ENCODE results near the gene BLID. TPM values are rescaled to one million over a fixed set of nuclear protein-coding genes. Genes with fewer than 3 reads are reported as not detected.

BLID gene
- total RNA-seq, 1 experiment from 2014 or later = 4.1 TPM

DNA sequence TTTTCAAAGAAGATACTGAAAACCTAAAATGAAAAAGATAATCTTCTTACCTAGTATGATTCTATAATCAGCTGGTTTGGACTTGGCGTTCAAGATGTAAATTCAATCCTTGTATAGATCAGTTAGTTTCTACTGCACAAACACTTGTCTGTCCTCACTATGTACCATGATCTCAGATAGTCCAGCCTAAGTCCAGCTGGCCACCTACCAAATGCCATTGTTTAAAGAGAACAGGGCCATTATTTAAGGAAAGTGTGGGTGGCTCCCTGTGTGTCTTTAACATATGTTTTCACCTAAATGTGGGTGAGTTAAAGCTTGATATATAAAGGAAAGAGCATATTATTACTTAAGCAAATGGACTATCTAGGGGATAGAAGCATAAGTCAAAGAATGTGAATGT lies 38.6 kb downstream of the BLID start:
- ChIA-PET CTCF (interaction anchor here (0.5 to 1.7 kb wide), 2 partner anchors 10 to 757 kb away, joined by 3 to 6 read pairs; no protein-coding TSS in a partner anchor), POLR2A (interaction anchor here (0.7 to 1.9 kb wide), 3 partner anchors 20 to 104 kb away, joined by 3 to 6 read pairs (median 4); no protein-coding TSS in a partner anchor)

DNA sequence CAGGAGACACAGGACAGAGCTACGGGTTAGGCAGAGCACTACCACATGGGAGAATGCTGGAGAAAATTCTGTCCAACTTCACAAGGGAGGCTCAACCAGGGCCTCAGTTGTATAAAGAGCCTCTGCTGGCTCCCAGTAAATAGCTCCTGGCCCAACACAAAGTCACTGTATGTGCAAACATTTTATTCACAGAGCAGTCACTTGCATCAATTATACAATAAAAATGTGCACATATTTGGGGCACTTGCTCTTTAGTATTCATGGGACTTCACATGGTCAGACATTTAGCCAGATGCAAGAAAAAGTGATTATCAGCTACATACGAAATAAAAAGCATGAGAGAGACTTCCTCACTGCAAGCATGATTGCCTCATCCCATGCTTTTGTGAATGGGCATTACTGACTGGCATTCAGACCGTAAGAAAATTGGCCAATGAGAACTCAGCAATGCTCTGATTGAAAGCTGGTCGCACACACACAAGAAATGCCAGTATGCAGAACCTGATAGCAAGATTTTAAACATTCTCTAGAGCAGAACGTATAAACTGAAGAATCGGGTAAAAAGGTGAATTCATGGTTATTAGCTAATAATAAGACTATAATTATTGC lies 39.4 kb downstream of the BLID start:
- Mint-ChIP-seq H3K4me1 (ENCODE audit: insufficient read depth, unreplicated experiment) (no peaks in the 10 kb centered on the region), H3K36me3 (ENCODE audit: insufficient read depth, unreplicated experiment) (no peaks in the 10 kb centered on the region), H3K9me3 (ENCODE audit: unreplicated experiment) (no peaks in the 10 kb centered on the region), H3K4me3 (ENCODE audit: unreplicated experiment) (no peak overlapping the region), H3K27ac (ENCODE audit: low read depth, unreplicated experiment) (no peak overlapping the region), H3K27me3 (ENCODE audit: insufficient read depth, unreplicated experiment) (no peaks in the 10 kb centered on the region)
- BruUV-seq (replicated peaks) = no TSS peak
- ChIA-PET POLR2A (interaction anchor here (0.6 to 1.9 kb wide), 6 partner anchors 9 to 405 kb away, joined by 3 to 6 read pairs (median 4); no protein-coding TSS in a partner anchor), CTCF (interaction anchor here (0.8 to 1.7 kb wide), 2 partner anchors 9 to 422 kb away, joined by 3 to 6 read pairs; no protein-coding TSS in a partner anchor)
- intact Hi-C loops (cut with micrococcal nuclease) = no loop called here
- DNase-seq (ENCODE audit: unreplicated experiment) = no peak
- TF ChIP-seq, protein P1, sequence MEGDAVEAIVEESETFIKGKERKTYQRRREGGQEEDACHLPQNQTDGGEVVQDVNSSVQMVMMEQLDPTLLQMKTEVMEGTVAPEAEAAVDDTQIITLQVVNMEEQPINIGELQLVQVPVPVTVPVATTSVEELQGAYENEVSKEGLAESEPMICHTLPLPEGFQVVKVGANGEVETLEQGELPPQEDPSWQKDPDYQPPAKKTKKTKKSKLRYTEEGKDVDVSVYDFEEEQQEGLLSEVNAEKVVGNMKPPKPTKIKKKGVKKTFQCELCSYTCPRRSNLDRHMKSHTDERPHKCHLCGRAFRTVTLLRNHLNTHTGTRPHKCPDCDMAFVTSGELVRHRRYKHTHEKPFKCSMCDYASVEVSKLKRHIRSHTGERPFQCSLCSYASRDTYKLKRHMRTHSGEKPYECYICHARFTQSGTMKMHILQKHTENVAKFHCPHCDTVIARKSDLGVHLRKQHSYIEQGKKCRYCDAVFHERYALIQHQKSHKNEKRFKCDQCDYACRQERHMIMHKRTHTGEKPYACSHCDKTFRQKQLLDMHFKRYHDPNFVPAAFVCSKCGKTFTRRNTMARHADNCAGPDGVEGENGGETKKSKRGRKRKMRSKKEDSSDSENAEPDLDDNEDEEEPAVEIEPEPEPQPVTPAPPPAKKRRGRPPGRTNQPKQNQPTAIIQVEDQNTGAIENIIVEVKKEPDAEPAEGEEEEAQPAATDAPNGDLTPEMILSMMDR (IDR thresholded peaks at IDR 0.05; ENCODE audit: unreplicated experiment) = no peak

More for the DNA sequence above, 38.6 kb downstream of the BLID start:
- Mint-ChIP-seq H3K4me3 (ENCODE audit: unreplicated experiment) (no peak overlapping the region), H3K4me1 (ENCODE audit: insufficient read depth, unreplicated experiment) (no peaks in the 10 kb centered on the region), H3K27ac (ENCODE audit: low read depth, unreplicated experiment) (no peak overlapping the region), H3K9me3 (ENCODE audit: unreplicated experiment) (no peaks in the 10 kb centered on the region), H3K36me3 (ENCODE audit: insufficient read depth, unreplicated experiment) (no peaks in the 10 kb centered on the region), H3K27me3 (ENCODE audit: insufficient read depth, unreplicated experiment) (no peaks in the 10 kb centered on the region)
- TF ChIP-seq, protein P1 (IDR thresholded peaks at IDR 0.05; ENCODE audit: unreplicated experiment) = no peak
- no peak for DNase-seq (ENCODE audit: unreplicated experiment)
- intact Hi-C loops (cut with micrococcal nuclease) = no loop called here
- BruUV-seq (replicated peaks) = no TSS peak

DNA sequence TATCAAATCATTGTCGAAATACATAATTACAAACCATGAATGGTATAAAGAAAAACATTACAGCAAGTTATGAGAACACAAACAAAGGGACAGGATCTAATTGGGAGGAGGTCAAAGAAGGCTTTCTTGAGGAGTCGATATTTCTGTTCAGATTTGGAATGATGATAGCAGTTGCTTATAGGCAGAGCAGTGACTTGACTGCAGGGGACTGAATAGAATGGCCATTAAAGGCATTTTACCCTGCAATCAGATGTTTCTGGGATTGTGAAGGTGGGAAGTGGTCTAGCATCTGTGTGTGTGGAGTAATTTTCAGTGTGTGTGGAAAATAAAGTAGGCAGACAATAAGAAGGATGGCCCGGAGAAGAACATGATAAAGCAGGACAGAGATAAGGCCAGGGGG lies 41.0 kb downstream of the BLID start:
- H3K27me3 Mint-ChIP-seq (ENCODE audit: insufficient read depth, unreplicated experiment) = no peaks in the 10 kb centered on the region
- H3K27ac Mint-ChIP-seq (ENCODE audit: low read depth, unreplicated experiment) = no peak overlapping the region
- no peak for DNase-seq (ENCODE audit: unreplicated experiment)
- peaks cover 3% of the 10 kb centered on the region for H3K4me1 Mint-ChIP-seq (ENCODE audit: insufficient read depth, unreplicated experiment)
- H3K9me3 Mint-ChIP-seq (ENCODE audit: unreplicated experiment) = no peaks in the 10 kb centered on the region
- intact Hi-C loops (cut with micrococcal nuclease) = no loop called here
- ChIA-PET CTCF (no interaction called here), POLR2A (interaction anchor here (0.7 kb wide), 1 partner anchor 8 kb away, joined by 3 read pairs; no protein-coding TSS in a partner anchor)
- no peak overlapping the region for H3K4me3 Mint-ChIP-seq (ENCODE audit: unreplicated experiment)
- no peaks in the 10 kb centered on the region for H3K36me3 Mint-ChIP-seq (ENCODE audit: insufficient read depth, unreplicated experiment)
- TF ChIP-seq, protein P1 (IDR thresholded peaks at IDR 0.05; ENCODE audit: unreplicated experiment) = no peak
- BruUV-seq (replicated peaks) = no TSS peak

DNA sequence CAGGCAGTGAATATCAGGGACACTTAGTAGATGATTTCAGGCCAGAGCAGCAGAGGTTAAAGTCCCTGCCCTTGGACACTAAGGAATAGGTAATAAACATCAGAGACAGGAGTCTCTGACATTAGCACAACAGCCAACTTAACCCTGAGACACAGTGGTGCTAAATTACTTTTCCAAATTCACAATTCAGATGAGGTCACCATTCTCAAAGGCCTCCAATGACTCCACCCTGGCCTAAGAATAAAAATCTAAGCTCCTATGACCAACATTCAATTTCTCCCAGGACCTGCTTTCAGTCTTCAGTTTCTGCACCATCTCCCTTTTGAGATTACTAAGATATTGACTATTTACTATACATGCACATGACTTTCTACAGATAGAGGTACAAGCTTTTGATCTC lies 42.0 kb downstream of the BLID start:
- CTCF ChIA-PET = no interaction called here
- H3K9me3 Mint-ChIP-seq (ENCODE audit: unreplicated experiment) = no peaks in the 10 kb centered on the region
- intact Hi-C loops (cut with micrococcal nuclease) = no loop called here
- peaks cover 8% of the 10 kb centered on the region for H3K4me1 Mint-ChIP-seq (ENCODE audit: insufficient read depth, unreplicated experiment)
- TF ChIP-seq, protein P1 (IDR thresholded peaks at IDR 0.05; ENCODE audit: unreplicated experiment) = no peak
- H3K4me3 Mint-ChIP-seq (ENCODE audit: unreplicated experiment) = no peak overlapping the region
- no peaks in the 10 kb centered on the region for H3K27me3 Mint-ChIP-seq (ENCODE audit: insufficient read depth, unreplicated experiment)
- no peak overlapping the region for H3K27ac Mint-ChIP-seq (ENCODE audit: low read depth, unreplicated experiment)
- no peak for DNase-seq (ENCODE audit: unreplicated experiment)
- POLR2A ChIA-PET = interaction anchor here (1.1 to 1.2 kb wide), 2 partner anchors 11 to 130 kb away, joined by 3 read pairs; no protein-coding TSS in a partner anchor
- BruUV-seq (replicated peaks) = no TSS peak
- peaks cover 6% of the 10 kb centered on the region for H3K36me3 Mint-ChIP-seq (ENCODE audit: insufficient read depth, unreplicated experiment)
